Astrocyte (in vitro differentiated cells and primary cell): ENCODE data around the gene RAVER2.

Experiments
- CTCF ChIP-seq: IDR thresholded peaks from 2 replicates; pipeline ENCODE4 v1.5.1; 2011; ENCODE audit warnings: low read depth, mild to moderate bottlenecking, inconsistent platforms, low read length, moderate library complexity; ENCODE audit not compliant: insufficient read depth
- EZH2 ChIP-seq: IDR thresholded peaks from 2 replicates; pipeline ENCODE4 v1.6.1; 2012; ENCODE audit warnings: mild to moderate bottlenecking, low read length, inconsistent platforms; ENCODE audit not compliant: insufficient read depth

- TF ChIP-seq EZH2 (no peak), CTCF (no peak)
These were observed 132.7 kb downstream of the RAVER2 start for GRCh38 chr1:64877598-64877997.
